Endothelial cell of umbilical vein (primary cell): ENCODE results near the gene HLX. TPM values are rescaled to one million over a fixed set of nuclear protein-coding genes. Genes with fewer than 3 reads are reported as not detected.

Experiments used
- BruUV-seq: library from RNA; stranded (reverse); fragments of 400-500 nt; replicated peaks from 2 replicates; lab custom pipeline; 2021; lab: Mats Ljungman, UMichigan
- CTCF ChIA-PET: fragments of 300-600, 350-600 bp; sonication (Branson Sonifier 250); formaldehyde crosslinking; loops from one replicate; lab custom pipeline; 2021; ENCODE audit warnings: antibody characterized with exemption, inconsistent platforms; lab: Charles Lee
- POLR2A ChIA-PET: fragments of 300-600, 350-600 bp; sonication (Branson Sonifier 250); formaldehyde crosslinking; loops from one replicate; lab custom pipeline; 2021; ENCODE audit warnings: antibody characterized with exemption, inconsistent platforms; lab: Charles Lee
- DNase-seq: peaks from one replicate; pipeline ENCODE4 v3.0.0-alpha.2; 2011; ENCODE audit warnings: low read depth, low spot score
- FAIRE-seq: peaks from 2 replicates; lab custom pipeline; 2011; peaks lifted over from hg19 to GRCh38; lab: Jason Lieb, UNC
- H2AFZ ChIP-seq: 2 replicates; pipeline ENCODE4 v1.6.0; 2012; ENCODE audit warnings: low read depth, low read length, control low read depth, inconsistent platforms
- H3K27ac ChIP-seq: 2 replicates; pipeline ENCODE4 v1.5.1; 2011; ENCODE audit warnings: low read depth, mild to moderate bottlenecking, control low read depth, low read length, moderate library complexity; ENCODE audit not compliant: insufficient read depth
- H3K27me3 ChIP-seq, 2 experiments: 2 replicates each; pipeline versions ENCODE4 v1.6.0 to v1.6.1; 2011; ENCODE audit warnings: low read length in 2 of 2, mixed read lengths in 1 of 2; ENCODE audit not compliant: control insufficient read depth in 2 of 2, insufficient read depth in 2 of 2
- H3K36me3 ChIP-seq, 2 experiments: 2 replicates in 1 of 2; 3 replicates in 1 of 2; pipeline ENCODE4 v1.5.1; 2011; ENCODE audit warnings: low read length in 2 of 2, mild to moderate bottlenecking in 1 of 2, moderate library complexity in 1 of 2; ENCODE audit not compliant: control insufficient read depth in 2 of 2, insufficient read depth in 2 of 2; ENCODE audit errors: extremely low read depth in 1 of 2
- H3K4me1 ChIP-seq: 3 replicates; pipeline ENCODE4 v1.5.1; 2011; ENCODE audit warnings: mild to moderate bottlenecking, low read length; ENCODE audit not compliant: control insufficient read depth, insufficient read depth; ENCODE audit errors: extremely low read depth
- H3K4me2 ChIP-seq: 2 replicates; pipeline ENCODE4 v1.6.1; 2011; ENCODE audit warnings: low read length, control low read depth, mixed read lengths; ENCODE audit not compliant: insufficient read depth
- H3K4me3 ChIP-seq, 3 experiments: fragments of 200-600 bp in 1 of 3; sonication (generic), shearing (Covaris generic) in 1 of 3; replicated peaks in 1 of 3; 2 replicates each; pipeline ENCODE4 v1.5.1; 2011 to 2016; ENCODE audit warnings: control low read depth in 3 of 3, low read length in 3 of 3, mild to moderate bottlenecking in 2 of 3, inconsistent platforms in 1 of 3, low read depth in 1 of 3, moderate library complexity in 1 of 3; ENCODE audit not compliant: insufficient read depth in 1 of 3
- H3K79me2 ChIP-seq: 2 replicates; pipeline ENCODE4 v1.6.0; 2012; ENCODE audit warnings: low read length, inconsistent platforms; ENCODE audit not compliant: control insufficient read depth, insufficient read depth
- H3K9ac ChIP-seq: replicated peaks from 2 replicates; pipeline ENCODE3; 2011; ENCODE audit warnings: low read length, control low read depth; ENCODE audit not compliant: insufficient read depth; ENCODE audit errors: extremely low read depth
- H3K9me1 ChIP-seq: replicated peaks from 3 replicates; pipeline ENCODE4 v1.6.0; 2011; ENCODE audit warnings: mild to moderate bottlenecking, low read length; ENCODE audit not compliant: control insufficient read depth, insufficient read depth; ENCODE audit errors: extremely low read depth
- H3K9me3 ChIP-seq: replicated peaks from 2 replicates; pipeline ENCODE4 v1.5.1; 2012; ENCODE audit warnings: low read length, inconsistent platforms; ENCODE audit not compliant: control insufficient read depth, insufficient read depth
- H4K20me1 ChIP-seq: replicated peaks from 2 replicates; pipeline ENCODE3; 2011; ENCODE audit warnings: mild to moderate bottlenecking, low read length; ENCODE audit not compliant: control insufficient read depth, insufficient read depth; ENCODE audit errors: extremely low read depth
- EZH2 ChIP-seq: IDR thresholded peaks from 2 replicates; pipeline ENCODE4 v1.6.1; 2012; ENCODE audit warnings: borderline replicate concordance, low read depth, mild to moderate bottlenecking, moderate library complexity, low read length, inconsistent platforms; ENCODE audit not compliant: severe bottlenecking
- FOS ChIP-seq: IDR thresholded peaks from 2 replicates; pipeline ENCODE4 v1.6.1; 2011; ENCODE audit warnings: mild to moderate bottlenecking, low read length, moderate library complexity, borderline replicate concordance; ENCODE audit not compliant: insufficient read depth
- GATA2 ChIP-seq: IDR thresholded peaks from 2 replicates; pipeline ENCODE4 v1.7.0; 2011; ENCODE audit warnings: low read depth, mild to moderate bottlenecking, moderate library complexity, mixed read lengths, low read length; ENCODE audit not compliant: insufficient read length, insufficient read depth
- JUN ChIP-seq: IDR thresholded peaks from 2 replicates; pipeline ENCODE4 v1.6.1; 2011; ENCODE audit warnings: borderline replicate concordance, low read depth; ENCODE audit not compliant: insufficient read length, insufficient read depth
- MYC ChIP-seq: IDR thresholded peaks from one replicate; pipeline ENCODE4 v1.6.1; 2011; ENCODE audit warnings: mild to moderate bottlenecking, low read depth, low read length
- POLR2A ChIP-seq: IDR thresholded peaks from 2 replicates; pipeline ENCODE4 v1.6.1; 2012; ENCODE audit warnings: low read depth, mild to moderate bottlenecking, control low read depth, low read length
- POLR2AphosphoS5 ChIP-seq: IDR thresholded peaks from 2 replicates; pipeline ENCODE4 v1.6.1; 2012; ENCODE audit warnings: low read depth, mild to moderate bottlenecking, control low read depth, low read length, moderate library complexity; ENCODE audit not compliant: insufficient read depth
- dilution Hi-C: fragments of 300-500 bp; cut with MboI; formaldehyde crosslinking; loops from one replicate; pipeline ENCODE4 v1.15.0; 2019; ENCODE audit warnings: low sequenced_read_pairs; ENCODE audit not compliant: extremely low pct_ligation_motif_present
- intact Hi-C: fragments of 100-400 bp; cut with micrococcal nuclease; formaldehyde crosslinking; loops from one replicate; pipeline ENCODE4 v1.10.0; 2022
- polyA plus RNA-seq, 4 experiments: library from polyadenylated mRNA; depleted of rRNA in 3 of 4; stranded (reverse) in 3 of 4; unstranded in 1 of 4; fragments of >200 nt; gene quantifications; 2 replicates each; pipeline versions ENCODE4 v1.2.1 to v1.2.3, GENCODE V29; 2011 to 2012; ENCODE audit warnings: missing spikeins in 1 of 4
- total RNA-seq: library from RNA; stranded (reverse); gene quantifications from 2 replicates; pipeline ENCODE4 v1.2.3, GENCODE V29; 2021
- TF ChIP-seq, protein P1 (sequence below), 2 donors: IDR thresholded peaks; 1 replicate in 1 of 2; 2 replicates in 1 of 2; pipeline ENCODE4 v1.5.1; 2011; ENCODE audit warnings: low read length in 2 of 2, mild to moderate bottlenecking in 2 of 2, moderate library complexity in 2 of 2, control low read depth in 1 of 2, inconsistent platforms in 1 of 2, low read depth in 1 of 2; ENCODE audit not compliant: insufficient read depth in 1 of 2; ENCODE audit errors: extremely low read depth in 1 of 2
- TF ChIP-seq, protein P2 (sequence below): IDR thresholded peaks from 2 replicates; pipeline ENCODE4 v1.6.1; 2011; ENCODE audit not compliant: insufficient read depth, insufficient read length

The HLX gene
- total and polyA plus RNA-seq, 2 donors (not counting 3 experiments of a cell fraction or from before 2014, with no cell fraction given): 7.5 to 39.1 TPM

DNA sequence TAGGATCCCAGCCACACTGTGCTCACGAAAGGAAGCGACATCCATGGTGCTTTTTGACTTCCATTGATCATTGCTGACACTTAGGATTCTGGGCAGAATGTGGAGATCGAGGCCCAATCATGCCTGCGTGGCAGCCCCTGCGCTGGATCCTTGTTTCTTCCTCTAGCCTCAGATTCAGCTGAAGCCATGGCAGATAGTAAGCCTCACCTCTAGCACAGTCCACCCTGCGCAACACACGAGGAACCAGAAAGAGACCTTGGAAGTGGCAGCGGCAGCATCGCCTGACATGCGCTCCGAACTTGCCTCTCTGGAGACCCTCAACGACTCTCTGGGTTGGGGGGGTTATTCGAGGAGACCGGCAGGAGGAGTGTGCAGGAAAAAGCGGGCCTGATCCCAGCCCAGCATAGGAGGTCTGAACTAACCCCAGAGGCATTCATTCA lies 10.6 kb downstream of the HLX start:
- DNase-seq (no peak), FAIRE-seq (no peak)
- BruUV-seq: no TSS peak
- TF ChIP-seq POLR2AphosphoS5: no peak
- TF ChIP-seq MYC: no peak
- no peak for TF ChIP-seq FOS
- TF ChIP-seq, protein P1, sequence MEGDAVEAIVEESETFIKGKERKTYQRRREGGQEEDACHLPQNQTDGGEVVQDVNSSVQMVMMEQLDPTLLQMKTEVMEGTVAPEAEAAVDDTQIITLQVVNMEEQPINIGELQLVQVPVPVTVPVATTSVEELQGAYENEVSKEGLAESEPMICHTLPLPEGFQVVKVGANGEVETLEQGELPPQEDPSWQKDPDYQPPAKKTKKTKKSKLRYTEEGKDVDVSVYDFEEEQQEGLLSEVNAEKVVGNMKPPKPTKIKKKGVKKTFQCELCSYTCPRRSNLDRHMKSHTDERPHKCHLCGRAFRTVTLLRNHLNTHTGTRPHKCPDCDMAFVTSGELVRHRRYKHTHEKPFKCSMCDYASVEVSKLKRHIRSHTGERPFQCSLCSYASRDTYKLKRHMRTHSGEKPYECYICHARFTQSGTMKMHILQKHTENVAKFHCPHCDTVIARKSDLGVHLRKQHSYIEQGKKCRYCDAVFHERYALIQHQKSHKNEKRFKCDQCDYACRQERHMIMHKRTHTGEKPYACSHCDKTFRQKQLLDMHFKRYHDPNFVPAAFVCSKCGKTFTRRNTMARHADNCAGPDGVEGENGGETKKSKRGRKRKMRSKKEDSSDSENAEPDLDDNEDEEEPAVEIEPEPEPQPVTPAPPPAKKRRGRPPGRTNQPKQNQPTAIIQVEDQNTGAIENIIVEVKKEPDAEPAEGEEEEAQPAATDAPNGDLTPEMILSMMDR (IDR thresholded peaks at IDR 0.05; ENCODE audit: extremely low read depth in 1 of 2, insufficient read depth in 1 of 2, low read depth in 1 of 2, low read length in 2 of 2): no peak
- TF ChIP-seq POLR2A: no peak
- TF ChIP-seq, protein P2, sequence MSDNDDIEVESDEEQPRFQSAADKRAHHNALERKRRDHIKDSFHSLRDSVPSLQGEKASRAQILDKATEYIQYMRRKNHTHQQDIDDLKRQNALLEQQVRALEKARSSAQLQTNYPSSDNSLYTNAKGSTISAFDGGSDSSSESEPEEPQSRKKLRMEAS: no peak
- no peak for TF ChIP-seq EZH2
- TF ChIP-seq JUN: no peak
- no peak for TF ChIP-seq GATA2
- H3K9ac ChIP-seq: no peak overlapping the region
- CTCF ChIA-PET: interaction anchor here (1.4 to 1.8 kb wide), 3 partner anchors 10 to 313 kb away, joined by 3 to 10 read pairs (median 5); partner anchors contain the start of gene HLX
- no peaks in the 10 kb centered on the region for H3K9me3 ChIP-seq
- dilution Hi-C loops: no loop called here
- no peak overlapping the region for H3K27ac ChIP-seq
- H3K4me1 ChIP-seq: peaks cover 20% of the 10 kb centered on the region
- intact Hi-C loops: loop anchor here (5.0 kb wide), 2 partner anchors 312 to 852 kb away; partner anchors contain the start of gene DUSP10
- no peak overlapping the region for H2AFZ ChIP-seq
- H3K36me3 ChIP-seq: no peaks in the 10 kb centered on the region
- H3K27me3 ChIP-seq: peaks cover 84 to 87% of the 10 kb centered on the region in 2 experiments
- H3K4me3 ChIP-seq: no peak overlapping the region
- H4K20me1 ChIP-seq: peaks cover 2% of the 10 kb centered on the region
- no peak overlapping the region for H3K4me2 ChIP-seq
- no peaks in the 10 kb centered on the region for H3K9me1 ChIP-seq
- H3K79me2 ChIP-seq: no peaks in the 10 kb centered on the region
- POLR2A ChIA-PET: no interaction called here
